WTC11 (cell line): ENCODE measurements around the gene MUSTN1. TPM values are rescaled to one million over a fixed set of nuclear protein-coding genes. Genes with fewer than 3 reads are reported as not detected.

Source experiments
- ATAC-seq: fragments of 200-7000 bp; cut with Tn5 transposase; 2 replicates; pipeline ENCODE4 v1.10.0; 2021; ENCODE audit warnings: mild to moderate bottlenecking, moderate library complexity
- CTCF ChIA-PET: fragments of 300-600 bp; sonication (Branson Sonifier 250); formaldehyde crosslinking; loops from one replicate; lab custom pipeline; 2021; ENCODE audit warnings: antibody characterized with exemption; lab: Charles Lee
- POLR2A ChIA-PET: fragments of 350-600 bp; sonication (Branson Sonifier 250); formaldehyde crosslinking; loops from one replicate; lab custom pipeline; 2021; ENCODE audit warnings: antibody characterized with exemption; lab: Charles Lee
- DNase-seq: peaks from one replicate; pipeline ENCODE4 v3.0.0; 2021; ENCODE audit warnings: low spot score
- H3K27ac Mint-ChIP-seq: 2 replicates; pipeline ENCODE4 v1.8.0; 2021; ENCODE audit warnings: mixed read lengths
- H3K27me3 Mint-ChIP-seq: 2 replicates; pipeline ENCODE4 v1.8.0; 2021; ENCODE audit warnings: low read depth, mild to moderate bottlenecking, moderate library complexity, mixed read lengths
- H3K36me3 Mint-ChIP-seq: 2 replicates; pipeline ENCODE4 v1.8.0; 2021; ENCODE audit warnings: mixed read lengths
- H3K4me1 Mint-ChIP-seq: 2 replicates; pipeline ENCODE4 v1.8.0; 2022; ENCODE audit warnings: mixed read lengths
- H3K4me3 Mint-ChIP-seq: 2 replicates; pipeline ENCODE4 v1.8.0; 2021; ENCODE audit warnings: mild to moderate bottlenecking, moderate library complexity, mixed read lengths
- H3K9me3 Mint-ChIP-seq: 2 replicates; pipeline ENCODE4 v1.8.0; 2021; ENCODE audit warnings: mixed read lengths
- CTCF ChIP-seq: fragments of 200-600 bp; IDR thresholded peaks from 2 replicates; pipeline ENCODE4 v1.8.0; 2022; ENCODE audit warnings: antibody characterized with exemption
- ETV6 ChIP-seq: sonication (generic); formaldehyde crosslinking; IDR thresholded peaks from 2 replicates; pipeline ENCODE4 v1.8.1; 2022; ENCODE audit warnings: mild to moderate bottlenecking, missing genetic modification reagents
- FOXP1 ChIP-seq: sonication (generic); formaldehyde crosslinking; IDR thresholded peaks from 2 replicates; pipeline ENCODE4 v1.8.0; 2022; ENCODE audit warnings: missing genetic modification reagents, mild to moderate bottlenecking, moderate library complexity, borderline replicate concordance
- GRHL2 ChIP-seq: fragments of 250-450 bp; sonication (Bioruptor Pico); IDR thresholded peaks from 2 replicates; pipeline ENCODE4 v1.8.0; 2022; ENCODE audit warnings: mild to moderate bottlenecking, moderate library complexity; ENCODE audit not compliant: insufficient replicate concordance, severe bottlenecking
- HMGA2 ChIP-seq: fragments of 250-450 bp; sonication (Bioruptor Pico); IDR thresholded peaks from 2 replicates; pipeline ENCODE4 v1.4.0; 2021; ENCODE audit warnings: mild to moderate bottlenecking, moderate library complexity
- MYBL2 ChIP-seq: sonication (generic); formaldehyde crosslinking; IDR thresholded peaks from 2 replicates; pipeline ENCODE4 v1.8.1; 2023; ENCODE audit warnings: mild to moderate bottlenecking, moderate library complexity, missing genetic modification reagents
- PRRX2 ChIP-seq: fragments of 250-450 bp; sonication (Bioruptor Pico); IDR thresholded peaks from 2 replicates; pipeline ENCODE4 v1.8.0; 2021; ENCODE audit warnings: mild to moderate bottlenecking
- SMAD3 ChIP-seq: sonication (generic); formaldehyde crosslinking; IDR thresholded peaks from 2 replicates; pipeline ENCODE4 v1.8.0; 2022; ENCODE audit warnings: missing genetic modification reagents, mild to moderate bottlenecking, borderline replicate concordance
- USF2 ChIP-seq: sonication (generic); formaldehyde crosslinking; IDR thresholded peaks from 2 replicates; pipeline ENCODE4 v1.8.1; 2023; ENCODE audit warnings: mild to moderate bottlenecking, missing genetic modification reagents, moderate library complexity
- ZNF281 ChIP-seq: sonication (generic); formaldehyde crosslinking; IDR thresholded peaks from 2 replicates; pipeline ENCODE4 v1.8.0; 2023; ENCODE audit warnings: mild to moderate bottlenecking, missing genetic modification reagents
- ZNF396 ChIP-seq: fragments of 250-450 bp; sonication (Bioruptor Pico); IDR thresholded peaks from 2 replicates; pipeline ENCODE4 v1.8.0; 2021; ENCODE audit warnings: mild to moderate bottlenecking, moderate library complexity, borderline replicate concordance
- ZSCAN18 ChIP-seq: fragments of 250-450 bp; sonication (Bioruptor Pico); IDR thresholded peaks from 2 replicates; pipeline ENCODE4 v2.1.2; 2022; ENCODE audit warnings: mild to moderate bottlenecking, moderate library complexity
- total RNA-seq: library from RNA; stranded (reverse); gene quantifications from 3 replicates; pipeline ENCODE4 v1.2.3, GENCODE V29; 2021
- TF ChIP-seq, protein P1 (sequence below): sonication (generic); formaldehyde crosslinking; IDR thresholded peaks from 2 replicates; pipeline ENCODE4 v1.8.1; 2023; ENCODE audit warnings: mild to moderate bottlenecking, missing genetic modification reagents, moderate library complexity
- TF ChIP-seq, protein P2 (sequence below): sonication (generic); formaldehyde crosslinking; IDR thresholded peaks from 2 replicates; pipeline ENCODE4 v1.8.1; 2023; ENCODE audit warnings: mild to moderate bottlenecking, missing genetic modification reagents

MUSTN1 gene
- total RNA-seq, 1 experiment from 2014 or later = 4.2 TPM

GRCh38 chr3:52787246-52787645, 47.6 kb downstream of the MUSTN1 start:
- no peaks in the 10 kb centered on the region for H3K36me3 Mint-ChIP-seq
- H3K27me3 Mint-ChIP-seq = no peaks in the 10 kb centered on the region
- DNase-seq (no peak), ATAC-seq (no peak)
- H3K9me3 Mint-ChIP-seq = no peaks in the 10 kb centered on the region
- ChIA-PET POLR2A (no interaction called here), CTCF (interaction anchor here (1.9 to 5.4 kb wide), 2 partner anchors 12 to 34 kb away, joined by 7 to 41 read pairs; no protein-coding TSS in a partner anchor)
- peaks cover 7% of the 10 kb centered on the region for H3K4me1 Mint-ChIP-seq
- no peak overlapping the region for H3K4me3 Mint-ChIP-seq
- TF ChIP-seq PRRX2 (CRISPR knock-in tag) (no peak), GRHL2 (CRISPR knock-in tag) (no peak), ZNF281 (CRISPR knock-in tag) (no peak), HMGA2 (no peak), USF2 (no peak), FOXP1 (CRISPR knock-in tag) (no peak), MYBL2 (CRISPR knock-in tag) (no peak), CTCF (no peak), SMAD3 (CRISPR knock-in tag) (no peak), ZSCAN18 (CRISPR knock-in tag) (no peak), ETV6 (no peak)
- TF ChIP-seq, protein P1, sequence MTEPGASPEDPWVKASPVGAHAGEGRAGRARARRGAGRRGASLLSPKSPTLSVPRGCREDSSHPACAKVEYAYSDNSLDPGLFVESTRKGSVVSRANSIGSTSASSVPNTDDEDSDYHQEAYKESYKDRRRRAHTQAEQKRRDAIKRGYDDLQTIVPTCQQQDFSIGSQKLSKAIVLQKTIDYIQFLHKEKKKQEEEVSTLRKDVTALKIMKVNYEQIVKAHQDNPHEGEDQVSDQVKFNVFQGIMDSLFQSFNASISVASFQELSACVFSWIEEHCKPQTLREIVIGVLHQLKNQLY = no peak
- TF ChIP-seq, protein P2, sequence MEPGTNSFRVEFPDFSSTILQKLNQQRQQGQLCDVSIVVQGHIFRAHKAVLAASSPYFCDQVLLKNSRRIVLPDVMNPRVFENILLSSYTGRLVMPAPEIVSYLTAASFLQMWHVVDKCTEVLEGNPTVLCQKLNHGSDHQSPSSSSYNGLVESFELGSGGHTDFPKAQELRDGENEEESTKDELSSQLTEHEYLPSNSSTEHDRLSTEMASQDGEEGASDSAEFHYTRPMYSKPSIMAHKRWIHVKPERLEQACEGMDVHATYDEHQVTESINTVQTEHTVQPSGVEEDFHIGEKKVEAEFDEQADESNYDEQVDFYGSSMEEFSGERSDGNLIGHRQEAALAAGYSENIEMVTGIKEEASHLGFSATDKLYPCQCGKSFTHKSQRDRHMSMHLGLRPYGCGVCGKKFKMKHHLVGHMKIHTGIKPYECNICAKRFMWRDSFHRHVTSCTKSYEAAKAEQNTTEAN (CRISPR knock-in tag) = no peak
- TF ChIP-seq, all 79 proteins: peak for 0
- H3K27ac Mint-ChIP-seq = no peak overlapping the region

DNA sequence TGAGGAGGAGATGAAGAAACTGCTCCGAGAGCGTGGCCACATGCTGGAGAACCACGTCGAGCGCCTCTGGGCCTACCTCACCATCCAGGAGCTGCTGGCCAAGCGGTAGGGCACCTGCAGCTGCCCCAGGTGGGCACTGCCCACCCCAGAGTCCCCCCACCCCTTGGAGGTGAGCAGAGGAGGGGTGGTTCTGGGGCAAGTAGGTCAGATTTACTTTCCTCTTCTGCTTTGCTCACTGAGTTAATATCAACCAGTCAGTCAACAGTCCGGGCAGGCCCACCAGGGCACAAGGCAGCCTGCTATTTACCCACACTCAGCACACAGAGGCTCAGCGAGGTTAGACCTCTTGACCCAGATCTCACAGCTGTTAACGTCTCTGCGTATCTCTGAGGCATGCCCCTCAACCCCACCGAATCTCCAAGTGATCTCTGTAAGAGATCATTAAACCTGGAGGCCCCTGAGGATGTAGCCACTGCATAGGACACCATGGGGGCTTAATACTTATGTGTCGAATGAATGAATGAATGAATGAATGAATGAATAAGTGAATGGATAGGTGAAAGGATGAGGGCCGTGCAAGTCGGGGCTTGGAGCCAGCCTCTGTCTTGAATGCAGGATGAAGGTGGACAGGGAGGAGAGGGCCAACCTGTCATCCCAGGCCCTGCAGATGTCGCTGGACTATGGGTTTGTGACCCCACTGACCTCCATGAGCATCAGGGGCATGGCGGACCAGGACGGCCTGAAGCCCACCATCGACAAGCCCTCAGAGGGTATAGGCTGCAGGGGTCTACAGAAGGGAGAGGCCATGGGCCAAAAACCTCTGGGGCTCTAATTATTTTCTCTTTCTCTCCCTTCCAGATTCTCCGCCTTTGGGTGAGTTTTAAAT, 48.2 kb downstream of the MUSTN1 start:
- no peak for DNase-seq
- Mint-ChIP-seq H3K4me1 (peaks cover 13% of the 10 kb centered on the region), H3K4me3 (no peak overlapping the region), H3K27ac (no peak overlapping the region), H3K36me3 (no peaks in the 10 kb centered on the region), H3K27me3 (no peaks in the 10 kb centered on the region), H3K9me3 (no peaks in the 10 kb centered on the region)
- ChIA-PET CTCF (interaction anchor here (1.9 to 5.4 kb wide), 2 partner anchors 13 to 34 kb away, joined by 7 to 41 read pairs; no protein-coding TSS in a partner anchor), POLR2A (no interaction called here)
- TF ChIP-seq USF2 (no peak), ZNF396 (CRISPR knock-in tag) (no peak)
- ATAC-seq = no peak
